ENCODE data around the gene ERCC3.

DNA sequence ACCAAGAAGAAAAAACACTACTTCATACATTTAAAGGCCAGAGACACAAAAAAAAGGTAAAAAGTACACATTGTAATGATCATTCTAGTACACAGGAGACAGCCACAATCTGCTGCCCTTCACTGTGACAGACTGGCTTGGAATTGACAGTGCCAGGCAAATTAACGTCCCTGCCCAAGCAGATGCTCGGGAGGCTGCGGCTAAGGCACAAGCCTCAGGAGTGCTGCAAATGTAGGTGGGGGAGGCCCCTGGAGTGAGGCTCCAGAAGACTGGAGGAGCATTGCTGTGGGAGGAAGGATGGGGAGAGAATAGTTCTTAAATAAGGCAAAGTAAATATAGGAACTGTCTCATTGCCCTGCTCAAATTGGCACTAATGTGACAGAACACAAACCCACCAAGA lies 18.6 kb downstream of the ERCC3 start:
- TF ChIP-seq POLR2A (IDR thresholded peaks at IDR 0.05; ENCODE audit: low read length) (no peak), JUN (IDR thresholded peaks at IDR 0.05) (no peak), CHD4 (IDR thresholded peaks at IDR 0.05; ENCODE audit: borderline replicate concordance) (no peak), MAZ (IDR thresholded peaks at IDR 0.05; ENCODE audit: borderline replicate concordance, low read depth, low read length) (no peak), EHMT2 (IDR thresholded peaks at IDR 0.05; ENCODE audit: low read depth) (no peak)
- TF ChIP-seq, protein P1, sequence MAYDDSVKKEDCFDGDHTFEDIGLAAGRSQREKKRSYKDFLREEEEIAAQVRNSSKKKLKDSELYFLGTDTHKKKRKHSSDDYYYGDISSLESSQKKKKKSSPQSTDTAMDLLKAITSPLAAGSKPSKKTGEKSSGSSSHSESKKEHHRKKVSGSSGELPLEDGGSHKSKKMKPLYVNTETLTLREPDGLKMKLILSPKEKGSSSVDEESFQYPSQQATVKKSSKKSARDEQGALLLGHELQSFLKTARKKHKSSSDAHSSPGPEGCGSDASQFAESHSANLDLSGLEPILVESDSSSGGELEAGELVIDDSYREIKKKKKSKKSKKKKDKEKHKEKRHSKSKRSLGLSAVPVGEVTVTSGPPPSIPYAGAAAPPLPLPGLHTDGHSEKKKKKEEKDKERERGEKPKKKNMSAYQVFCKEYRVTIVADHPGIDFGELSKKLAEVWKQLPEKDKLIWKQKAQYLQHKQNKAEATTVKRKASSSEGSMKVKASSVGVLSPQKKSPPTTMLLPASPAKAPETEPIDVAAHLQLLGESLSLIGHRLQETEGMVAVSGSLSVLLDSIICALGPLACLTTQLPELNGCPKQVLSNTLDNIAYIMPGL (CRISPR knock-in tag; IDR thresholded peaks at IDR 0.05; ENCODE audit: borderline replicate concordance): no peak
- TF ChIP-seq, protein P2, sequence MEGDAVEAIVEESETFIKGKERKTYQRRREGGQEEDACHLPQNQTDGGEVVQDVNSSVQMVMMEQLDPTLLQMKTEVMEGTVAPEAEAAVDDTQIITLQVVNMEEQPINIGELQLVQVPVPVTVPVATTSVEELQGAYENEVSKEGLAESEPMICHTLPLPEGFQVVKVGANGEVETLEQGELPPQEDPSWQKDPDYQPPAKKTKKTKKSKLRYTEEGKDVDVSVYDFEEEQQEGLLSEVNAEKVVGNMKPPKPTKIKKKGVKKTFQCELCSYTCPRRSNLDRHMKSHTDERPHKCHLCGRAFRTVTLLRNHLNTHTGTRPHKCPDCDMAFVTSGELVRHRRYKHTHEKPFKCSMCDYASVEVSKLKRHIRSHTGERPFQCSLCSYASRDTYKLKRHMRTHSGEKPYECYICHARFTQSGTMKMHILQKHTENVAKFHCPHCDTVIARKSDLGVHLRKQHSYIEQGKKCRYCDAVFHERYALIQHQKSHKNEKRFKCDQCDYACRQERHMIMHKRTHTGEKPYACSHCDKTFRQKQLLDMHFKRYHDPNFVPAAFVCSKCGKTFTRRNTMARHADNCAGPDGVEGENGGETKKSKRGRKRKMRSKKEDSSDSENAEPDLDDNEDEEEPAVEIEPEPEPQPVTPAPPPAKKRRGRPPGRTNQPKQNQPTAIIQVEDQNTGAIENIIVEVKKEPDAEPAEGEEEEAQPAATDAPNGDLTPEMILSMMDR (IDR thresholded peaks at IDR 0.05): no peak

Measured in A549 (cell line).